HepG2 (cell line): ENCODE measurements around the gene PSMD4.

Experiments
- AGO2 ChIP-seq: fragments of 200-400 bp; formaldehyde crosslinking; optimal IDR thresholded peaks from 2 replicates; pipeline ENCODE3; 2017; ENCODE audit warnings: mild to moderate bottlenecking, low read depth, low read length, moderate library complexity
- CERS6 ChIP-seq: sonication (generic); formaldehyde crosslinking; IDR thresholded peaks from 2 replicates; pipeline ENCODE4 v1.5.0; 2020; ENCODE audit warnings: missing genetic modification reagents
- ELF3 ChIP-seq: IDR thresholded peaks from 2 replicates; pipeline ENCODE4 v1.6.1; 2016; ENCODE audit warnings: missing genetic modification reagents, missing compliant biosample characterization
- IKZF4 ChIP-seq: sonication (generic); formaldehyde crosslinking; IDR thresholded peaks from 2 replicates; pipeline ENCODE4 v1.5.1; 2020; ENCODE audit warnings: borderline replicate concordance, mild to moderate bottlenecking, low read depth, missing genetic modification reagents; ENCODE audit errors: not compliant biosample characterization
- MAX ChIP-seq: IDR thresholded peaks from 2 replicates; pipeline ENCODE4 v1.6.1; 2012; ENCODE audit warnings: inconsistent platforms
- RAD51 ChIP-seq: fragments of 450-650 bp; IDR thresholded peaks from 2 replicates; pipeline ENCODE4 v1.6.1; 2016; ENCODE audit warnings: borderline replicate concordance
- STAT6 ChIP-seq: sonication (generic); formaldehyde crosslinking; IDR thresholded peaks from 2 replicates; pipeline ENCODE4 v1.4.0; 2020; ENCODE audit warnings: missing genetic modification reagents, mild to moderate bottlenecking, borderline replicate concordance
- ZC3H4 ChIP-seq: sonication (generic); formaldehyde crosslinking; IDR thresholded peaks from 2 replicates; pipeline ENCODE4 v1.4.0; 2020; ENCODE audit warnings: missing genetic modification reagents, borderline replicate concordance
- ZNF329 ChIP-seq: sonication (generic); formaldehyde crosslinking; IDR thresholded peaks from 2 replicates; pipeline ENCODE4 v1.9.0; 2021; ENCODE audit warnings: low read depth, mild to moderate bottlenecking, missing genetic modification reagents
- ZNF841 ChIP-seq: sonication (generic); formaldehyde crosslinking; IDR thresholded peaks from 2 replicates; pipeline ENCODE4 v1.8.1; 2023; ENCODE audit warnings: missing genetic modification reagents, borderline replicate concordance

GRCh38 chr1:151259351-151259750 is 4.8 kb downstream of the PSMD4 start:
- no peak for TF ChIP-seq IKZF4
- TF ChIP-seq ZNF329 (CRISPR knock-in tag): no peak
- TF ChIP-seq AGO2: no peak
- TF ChIP-seq ELF3 (CRISPR knock-in tag): no peak
- no peak for TF ChIP-seq MAX
- no peak for TF ChIP-seq RAD51
- no peak for TF ChIP-seq ZNF841 (CRISPR knock-in tag)
- TF ChIP-seq ZC3H4: no peak
- TF ChIP-seq STAT6 (CRISPR knock-in tag): no peak
- TF ChIP-seq CERS6 (CRISPR knock-in tag): no peak
